ENCODE data around the gene MIOX. TPM values are rescaled to one million over a fixed set of nuclear protein-coding genes. Genes with fewer than 3 reads are reported as not detected.

The MIOX gene
- total and polyA plus RNA-seq, 10 of the 15 experiments (the other 5 are each of a cell fraction or from before 2014, with no cell fraction given), result 0.10 to 0.31 TPM; not detected in 8

DNA sequence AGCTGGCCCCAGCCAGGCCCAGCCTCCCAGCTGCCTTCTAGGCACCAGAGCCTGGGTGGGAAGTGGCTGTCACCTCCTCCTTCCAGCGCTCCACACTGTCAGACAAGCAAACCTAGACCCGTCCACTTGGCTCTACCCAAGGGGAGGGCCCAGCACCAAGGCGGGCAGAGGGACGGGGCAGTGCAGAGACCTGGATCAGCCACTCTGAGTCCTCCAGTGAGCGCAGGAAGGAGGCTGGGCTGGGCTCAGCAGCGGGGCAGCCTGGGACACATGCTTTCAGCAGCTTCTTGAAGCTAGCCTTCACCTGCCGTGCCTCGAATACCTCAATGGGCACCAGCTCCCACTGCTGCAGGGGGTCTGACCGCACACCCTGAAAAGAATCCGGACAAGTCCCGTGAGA is 30.6 kb upstream of the MIOX start:
- intact Hi-C loops (cut with micrococcal nuclease; ENCODE audit: unreplicated experiment), result loop anchor here (2.0 kb wide), 1 partner anchor 43 kb away; no protein-coding TSS in a partner anchor
- peaks cover 8 to 37% of the 10 kb centered on the region in 2 experiments; a peak in 3 of 4 replicates for H3K36me3 ChIP-seq (ENCODE audit: control insufficient read depth in 2 of 2, insufficient read depth in 2 of 2, low read length in 1 of 2)

More for the DNA sequence above, 30.6 kb upstream of the MIOX start:
- Histone ChIP-seq H3K9me3 (replicated peaks; ENCODE audit: control insufficient read depth, insufficient read depth, low read length) (no peaks in the 10 kb centered on the region), H2AFZ (ENCODE audit: control insufficient read depth, low read depth, low read length) (no peak overlapping the region), H3K27me3 (replicated peaks in 1 of 2; ENCODE audit: control insufficient read depth in 2 of 2, insufficient read depth in 2 of 2, low read length in 1 of 2) (no peaks in the 10 kb centered on the region), H4K20me1 (ENCODE audit: control insufficient read depth, insufficient read depth) (no peaks in the 10 kb centered on the region), H3K4me3 (no peak overlapping the region), H3K79me2 (ENCODE audit: control insufficient read depth, insufficient read depth, low read length) (no peaks in the 10 kb centered on the region), H3K9ac (ENCODE audit: control insufficient read depth, insufficient read depth, low read length) (no peak overlapping the region), H3K4me1 (ENCODE audit: control insufficient read depth, insufficient read depth, low read length) (no peaks in the 10 kb centered on the region), H3K4me2 (ENCODE audit: control insufficient read depth, insufficient read depth) (no peak overlapping the region), H3K27ac (ENCODE audit: control insufficient read depth, insufficient read depth) (no peak overlapping the region)
- ChIA-PET POLR2A (no interaction called here), CTCF (interaction anchor here (1.0 to 1.8 kb wide), 2 partner anchors 14 to 42 kb away, joined by 3 to 8 read pairs; no protein-coding TSS in a partner anchor), SMC1A (ENCODE audit: uncharacterized antibody, unreplicated experiment) (interaction anchor here (1.0 kb wide), 1 partner anchor 165 kb away, joined by 3 read pairs; no protein-coding TSS in a partner anchor), RAD21 (ENCODE audit: unreplicated experiment) (no interaction called here)
- no peak for FAIRE-seq
- in situ Hi-C loops (cut with MboI), result no loop called here
- WGBS (ENCODE audit: insufficient coverage, insufficient replicate concordance, low lambda C conversion rate, missing lambda C conversion rate), result 96% methylated on average over 8 of the region's 11 CpGs
- TF ChIP-seq LARP7 (IDR thresholded peaks at IDR 0.05) (no peak), HDAC2 (IDR thresholded peaks at IDR 0.05) (no peak), STAT3 (IDR thresholded peaks at IDR 0.05; ENCODE audit: low read depth, low read length) (no peak), NRF1 (conservative IDR thresholded peaks at IDR 0.05; ENCODE audit: low read depth, low read length) (no peak), ZZZ3 (IDR thresholded peaks at IDR 0.05; ENCODE audit: control insufficient read depth, insufficient read length, low read depth) (no peak), NFIC (IDR thresholded peaks at IDR 0.05; ENCODE audit: low read depth, low read length) (no peak), EZH2 (IDR thresholded peaks at IDR 0.05; ENCODE audit: borderline replicate concordance, control insufficient read depth, low read depth, low read length) (no peak), TAF1 (IDR thresholded peaks at IDR 0.05; ENCODE audit: borderline replicate concordance, low read depth, low read length) (no peak), ATF7 (IDR thresholded peaks at IDR 0.05; ENCODE audit: low read depth) (no peak), JUNB (IDR thresholded peaks at IDR 0.05) (no peak), SIX5 (IDR thresholded peaks at IDR 0.05; ENCODE audit: low read depth, low read length, severe bottlenecking) (no peak), FOS (IDR thresholded peaks at IDR 0.05; ENCODE audit: borderline replicate concordance, extremely low read depth, insufficient read length) (no peak), ZSCAN29 (IDR thresholded peaks at IDR 0.05) (no peak), PAX8 (IDR thresholded peaks at IDR 0.05) (no peak), CREM (IDR thresholded peaks at IDR 0.05; ENCODE audit: low read depth) (no peak), CBFB (IDR thresholded peaks at IDR 0.05; ENCODE audit: low read depth) (no peak)
- TF ChIP-seq, protein P1, sequence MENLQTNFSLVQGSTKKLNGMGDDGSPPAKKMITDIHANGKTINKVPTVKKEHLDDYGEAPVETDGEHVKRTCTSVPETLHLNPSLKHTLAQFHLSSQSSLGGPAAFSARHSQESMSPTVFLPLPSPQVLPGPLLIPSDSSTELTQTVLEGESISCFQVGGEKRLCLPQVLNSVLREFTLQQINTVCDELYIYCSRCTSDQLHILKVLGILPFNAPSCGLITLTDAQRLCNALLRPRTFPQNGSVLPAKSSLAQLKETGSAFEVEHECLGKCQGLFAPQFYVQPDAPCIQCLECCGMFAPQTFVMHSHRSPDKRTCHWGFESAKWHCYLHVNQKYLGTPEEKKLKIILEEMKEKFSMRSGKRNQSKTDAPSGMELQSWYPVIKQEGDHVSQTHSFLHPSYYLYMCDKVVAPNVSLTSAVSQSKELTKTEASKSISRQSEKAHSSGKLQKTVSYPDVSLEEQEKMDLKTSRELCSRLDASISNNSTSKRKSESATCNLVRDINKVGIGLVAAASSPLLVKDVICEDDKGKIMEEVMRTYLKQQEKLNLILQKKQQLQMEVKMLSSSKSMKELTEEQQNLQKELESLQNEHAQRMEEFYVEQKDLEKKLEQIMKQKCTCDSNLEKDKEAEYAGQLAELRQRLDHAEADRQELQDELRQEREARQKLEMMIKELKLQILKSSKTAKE (IDR thresholded peaks at IDR 0.05; ENCODE audit: low read depth, poor library complexity, severe bottlenecking), result no peak
- TF ChIP-seq, protein P2, sequence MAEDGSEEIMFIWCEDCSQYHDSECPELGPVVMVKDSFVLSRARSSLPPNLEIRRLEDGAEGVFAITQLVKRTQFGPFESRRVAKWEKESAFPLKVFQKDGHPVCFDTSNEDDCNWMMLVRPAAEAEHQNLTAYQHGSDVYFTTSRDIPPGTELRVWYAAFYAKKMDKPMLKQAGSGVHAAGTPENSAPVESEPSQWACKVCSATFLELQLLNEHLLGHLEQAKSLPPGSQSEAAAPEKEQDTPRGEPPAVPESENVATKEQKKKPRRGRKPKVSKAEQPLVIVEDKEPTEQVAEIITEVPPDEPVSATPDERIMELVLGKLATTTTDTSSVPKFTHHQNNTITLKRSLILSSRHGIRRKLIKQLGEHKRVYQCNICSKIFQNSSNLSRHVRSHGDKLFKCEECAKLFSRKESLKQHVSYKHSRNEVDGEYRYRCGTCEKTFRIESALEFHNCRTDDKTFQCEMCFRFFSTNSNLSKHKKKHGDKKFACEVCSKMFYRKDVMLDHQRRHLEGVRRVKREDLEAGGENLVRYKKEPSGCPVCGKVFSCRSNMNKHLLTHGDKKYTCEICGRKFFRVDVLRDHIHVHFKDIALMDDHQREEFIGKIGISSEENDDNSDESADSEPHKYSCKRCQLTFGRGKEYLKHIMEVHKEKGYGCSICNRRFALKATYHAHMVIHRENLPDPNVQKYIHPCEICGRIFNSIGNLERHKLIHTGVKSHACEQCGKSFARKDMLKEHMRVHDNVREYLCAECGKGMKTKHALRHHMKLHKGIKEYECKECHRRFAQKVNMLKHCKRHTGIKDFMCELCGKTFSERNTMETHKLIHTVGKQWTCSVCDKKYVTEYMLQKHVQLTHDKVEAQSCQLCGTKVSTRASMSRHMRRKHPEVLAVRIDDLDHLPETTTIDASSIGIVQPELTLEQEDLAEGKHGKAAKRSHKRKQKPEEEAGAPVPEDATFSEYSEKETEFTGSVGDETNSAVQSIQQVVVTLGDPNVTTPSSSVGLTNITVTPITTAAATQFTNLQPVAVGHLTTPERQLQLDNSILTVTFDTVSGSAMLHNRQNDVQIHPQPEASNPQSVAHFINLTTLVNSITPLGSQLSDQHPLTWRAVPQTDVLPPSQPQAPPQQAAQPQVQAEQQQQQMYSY (CRISPR knock-in tag; IDR thresholded peaks at IDR 0.05), result no peak
- TF ChIP-seq, protein P3, sequence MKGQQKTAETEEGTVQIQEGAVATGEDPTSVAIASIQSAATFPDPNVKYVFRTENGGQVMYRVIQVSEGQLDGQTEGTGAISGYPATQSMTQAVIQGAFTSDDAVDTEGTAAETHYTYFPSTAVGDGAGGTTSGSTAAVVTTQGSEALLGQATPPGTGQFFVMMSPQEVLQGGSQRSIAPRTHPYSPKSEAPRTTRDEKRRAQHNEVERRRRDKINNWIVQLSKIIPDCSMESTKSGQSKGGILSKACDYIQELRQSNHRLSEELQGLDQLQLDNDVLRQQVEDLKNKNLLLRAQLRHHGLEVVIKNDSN (IDR thresholded peaks at IDR 0.05; ENCODE audit: borderline replicate concordance, extremely low read length, insufficient read depth, low read depth, low read length), result no peak
- no peak for DNase-seq (ENCODE audit: low read depth, low spot score)
- BruUV-seq (replicated peaks), result no TSS peak
- no peak for ATAC-seq
